Transverse colon (tissue), 3 donors: Measurements from ENCODE around the gene OPRM1.

Experiments used
- EP300 ChIP-seq: sonication (generic); formaldehyde crosslinking; IDR thresholded peaks from one replicate; pipeline ENCODE4 v1.6.1; 2017; ENCODE audit warnings: antibody characterized with exemption, low read depth
- POLR2A ChIP-seq: fragments of 450-650 bp; IDR thresholded peaks from one replicate; pipeline ENCODE4 v1.6.1; 2016; ENCODE audit warnings: antibody characterized with exemption, mild to moderate bottlenecking, moderate library complexity
- TF ChIP-seq, protein P1 (sequence below), 5 experiments: fragments of 200-600 bp in 3 of 5; fragments of 450-650 bp in 2 of 5; sonication (generic) in 3 of 5; IDR thresholded peaks; 1 replicate in 2 of 5; 2 replicates in 3 of 5; pipeline ENCODE4 v1.5.1; 2016 to 2017; ENCODE audit warnings: antibody characterized with exemption in 5 of 5, inconsistent platforms in 3 of 5, mild to moderate bottlenecking in 2 of 5, moderate library complexity in 1 of 5

DNA sequence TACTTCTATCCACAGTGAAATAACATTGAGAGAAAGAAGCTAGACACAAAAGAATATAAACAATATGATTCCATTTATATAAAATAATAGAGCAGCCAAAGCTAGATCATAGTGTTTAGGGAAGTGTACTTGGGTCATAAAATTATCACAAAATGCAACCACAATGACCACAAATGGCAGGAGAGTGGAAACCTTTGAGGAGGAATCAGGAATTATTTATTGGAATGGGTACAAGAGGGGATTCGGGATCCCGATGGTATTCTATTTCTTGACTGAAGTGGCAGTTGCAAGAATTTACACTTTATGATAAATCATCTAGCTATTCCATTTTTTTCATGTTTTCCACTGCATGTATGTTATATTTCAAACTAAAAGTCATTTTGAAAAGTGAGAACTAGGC, 241.5 kb downstream of the OPRM1 start:
- TF ChIP-seq, protein P1, sequence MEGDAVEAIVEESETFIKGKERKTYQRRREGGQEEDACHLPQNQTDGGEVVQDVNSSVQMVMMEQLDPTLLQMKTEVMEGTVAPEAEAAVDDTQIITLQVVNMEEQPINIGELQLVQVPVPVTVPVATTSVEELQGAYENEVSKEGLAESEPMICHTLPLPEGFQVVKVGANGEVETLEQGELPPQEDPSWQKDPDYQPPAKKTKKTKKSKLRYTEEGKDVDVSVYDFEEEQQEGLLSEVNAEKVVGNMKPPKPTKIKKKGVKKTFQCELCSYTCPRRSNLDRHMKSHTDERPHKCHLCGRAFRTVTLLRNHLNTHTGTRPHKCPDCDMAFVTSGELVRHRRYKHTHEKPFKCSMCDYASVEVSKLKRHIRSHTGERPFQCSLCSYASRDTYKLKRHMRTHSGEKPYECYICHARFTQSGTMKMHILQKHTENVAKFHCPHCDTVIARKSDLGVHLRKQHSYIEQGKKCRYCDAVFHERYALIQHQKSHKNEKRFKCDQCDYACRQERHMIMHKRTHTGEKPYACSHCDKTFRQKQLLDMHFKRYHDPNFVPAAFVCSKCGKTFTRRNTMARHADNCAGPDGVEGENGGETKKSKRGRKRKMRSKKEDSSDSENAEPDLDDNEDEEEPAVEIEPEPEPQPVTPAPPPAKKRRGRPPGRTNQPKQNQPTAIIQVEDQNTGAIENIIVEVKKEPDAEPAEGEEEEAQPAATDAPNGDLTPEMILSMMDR (IDR thresholded peaks at IDR 0.05): no peak
- no peak for TF ChIP-seq EP300
- TF ChIP-seq POLR2A: no peak
